ENCODE measurements around the gene DRGX. TPM values are rescaled to one million over a fixed set of nuclear protein-coding genes. Genes with fewer than 3 reads are reported as not detected.

DRGX gene
- total and polyA plus RNA-seq, 10 of the 15 experiments (the other 5 are each of a cell fraction or from before 2014, with no cell fraction given): not detected

DNA sequence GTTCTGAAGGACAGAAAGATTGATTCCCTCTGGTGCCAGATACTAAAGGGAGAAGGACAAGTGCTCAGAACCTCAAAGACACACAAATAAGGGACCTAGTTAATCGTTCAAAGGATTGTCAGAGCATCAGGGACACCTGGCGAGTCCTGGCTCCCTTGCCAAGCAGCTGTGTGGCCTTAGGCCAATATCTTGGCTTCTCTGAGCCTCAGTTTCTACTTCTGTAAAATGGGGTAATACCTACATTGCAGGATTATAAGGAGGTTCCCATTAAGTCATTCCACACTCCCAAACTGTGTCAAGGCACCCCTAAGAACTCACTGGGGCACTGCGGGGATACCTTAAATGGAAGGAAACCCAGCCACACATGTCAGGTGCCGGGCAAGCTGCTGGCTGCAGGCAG, 29.4 kb downstream of the DRGX start:
- CTCF ChIA-PET: no interaction called here
- 36% methylated on average over 4 of the region's 4 CpGs for WGBS (ENCODE audit: insufficient coverage, insufficient replicate concordance, low lambda C conversion rate, missing lambda C conversion rate)
- POLR2A ChIA-PET: no interaction called here
- TF ChIP-seq JUND (IDR thresholded peaks at IDR 0.05; ENCODE audit: low read depth, low read length) (no peak), NFXL1 (IDR thresholded peaks at IDR 0.05; ENCODE audit: borderline replicate concordance) (no peak), TBL1XR1 (IDR thresholded peaks at IDR 0.05; ENCODE audit: low read depth, low read length) (no peak), NKRF (conservative IDR thresholded peaks at IDR 0.05) (no peak), RELB (IDR thresholded peaks at IDR 0.05; ENCODE audit: low read depth) (no peak), SREBF1 (IDR thresholded peaks at IDR 0.05; ENCODE audit: low read length) (no peak), RELA (IDR thresholded peaks at IDR 0.05; ENCODE audit: borderline replicate concordance, partially characterized antibody) (no peak)
- Histone ChIP-seq H3K79me2 (ENCODE audit: control insufficient read depth, insufficient read depth, low read length) (no peaks in the 10 kb centered on the region), H3K4me1 (ENCODE audit: control insufficient read depth, insufficient read depth, low read length) (peaks cover 16% of the 10 kb centered on the region), H3K9ac (ENCODE audit: control insufficient read depth, insufficient read depth, low read length) (no peak overlapping the region), H4K20me1 (ENCODE audit: control insufficient read depth, insufficient read depth) (no peaks in the 10 kb centered on the region), H3K27ac (ENCODE audit: control insufficient read depth, insufficient read depth) (no peak overlapping the region), H3K9me3 (replicated peaks; ENCODE audit: control insufficient read depth, insufficient read depth, low read length) (no peaks in the 10 kb centered on the region), H3K4me3 (no peak overlapping the region), H3K36me3 (ENCODE audit: control insufficient read depth in 2 of 2, insufficient read depth in 2 of 2, low read length in 1 of 2) (no peaks in the 10 kb centered on the region), H3K4me2 (ENCODE audit: control insufficient read depth, insufficient read depth) (no peak overlapping the region), H2AFZ (ENCODE audit: control insufficient read depth, low read depth, low read length) (no peak overlapping the region), H3K27me3 (replicated peaks in 1 of 2; ENCODE audit: control insufficient read depth in 2 of 2, insufficient read depth in 2 of 2, low read length in 1 of 2) (peaks cover 0 to 4% of the 10 kb centered on the region in 2 experiments; a peak in 2 of 4 replicates)
- no peak for FAIRE-seq
- RAD21 ChIA-PET (ENCODE audit: unreplicated experiment): no interaction called here
- intact Hi-C loops (cut with micrococcal nuclease; ENCODE audit: unreplicated experiment) (no loop called here), in situ Hi-C loops (cut with MboI) (no loop called here)
- BruUV-seq (replicated peaks): no TSS peak
- ATAC-seq: no peak
- no peak for DNase-seq (ENCODE audit: low read depth, low spot score)
- SMC1A ChIA-PET (ENCODE audit: uncharacterized antibody, unreplicated experiment): no interaction called here

All from GM12878 (cell line).